ENCODE measurements around the gene MRPS23. TPM values are rescaled to one million over a fixed set of nuclear protein-coding genes. Genes with fewer than 3 reads are reported as not detected.

Gene MRPS23
- total and polyA plus RNA-seq, 2 of the 13 experiments (the other 11 are each of a cell fraction or from before 2014, with no cell fraction given), result 63.2 to 181 TPM

DNA sequence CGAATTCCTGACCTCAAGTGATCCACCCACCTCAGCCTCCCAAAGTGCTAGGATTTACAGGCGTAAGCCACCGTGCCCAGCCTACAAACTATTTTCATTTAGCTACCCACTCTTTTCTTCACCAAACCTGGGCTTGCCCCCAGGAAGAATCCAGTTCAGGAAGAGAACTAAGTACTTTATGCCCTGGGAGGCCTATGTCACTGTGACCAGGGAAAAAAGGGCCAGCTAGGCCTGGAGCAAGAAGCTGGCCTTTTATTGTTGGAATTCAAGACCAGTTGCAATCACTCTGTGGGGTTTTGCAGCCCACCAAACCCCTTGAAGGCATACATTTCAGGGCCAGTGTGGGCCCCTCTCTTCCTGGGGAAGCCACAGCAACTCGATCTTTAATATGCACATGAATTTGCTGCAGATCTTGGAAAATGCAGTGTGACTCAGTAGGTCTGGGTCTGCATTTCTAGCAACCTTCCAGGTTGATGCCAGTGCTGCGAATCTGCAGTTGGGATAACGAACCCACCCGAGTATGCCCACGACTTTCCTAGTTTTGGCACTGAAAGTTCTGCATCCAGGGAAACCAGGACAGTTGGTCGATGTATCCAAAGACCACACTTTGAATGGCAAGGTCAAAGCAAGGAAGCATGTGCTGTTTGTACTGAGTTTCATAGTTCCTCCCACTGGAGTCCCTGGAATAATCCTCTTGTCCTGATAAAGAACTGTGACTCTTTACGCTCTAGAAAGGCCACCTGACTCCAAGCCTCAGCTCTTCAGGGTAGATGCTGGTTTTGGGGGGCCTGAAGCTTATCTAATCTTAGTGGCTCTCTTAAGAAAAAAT is 7.2 kb upstream of the MRPS23 start (continued):
- TF ChIP-seq, protein P1, sequence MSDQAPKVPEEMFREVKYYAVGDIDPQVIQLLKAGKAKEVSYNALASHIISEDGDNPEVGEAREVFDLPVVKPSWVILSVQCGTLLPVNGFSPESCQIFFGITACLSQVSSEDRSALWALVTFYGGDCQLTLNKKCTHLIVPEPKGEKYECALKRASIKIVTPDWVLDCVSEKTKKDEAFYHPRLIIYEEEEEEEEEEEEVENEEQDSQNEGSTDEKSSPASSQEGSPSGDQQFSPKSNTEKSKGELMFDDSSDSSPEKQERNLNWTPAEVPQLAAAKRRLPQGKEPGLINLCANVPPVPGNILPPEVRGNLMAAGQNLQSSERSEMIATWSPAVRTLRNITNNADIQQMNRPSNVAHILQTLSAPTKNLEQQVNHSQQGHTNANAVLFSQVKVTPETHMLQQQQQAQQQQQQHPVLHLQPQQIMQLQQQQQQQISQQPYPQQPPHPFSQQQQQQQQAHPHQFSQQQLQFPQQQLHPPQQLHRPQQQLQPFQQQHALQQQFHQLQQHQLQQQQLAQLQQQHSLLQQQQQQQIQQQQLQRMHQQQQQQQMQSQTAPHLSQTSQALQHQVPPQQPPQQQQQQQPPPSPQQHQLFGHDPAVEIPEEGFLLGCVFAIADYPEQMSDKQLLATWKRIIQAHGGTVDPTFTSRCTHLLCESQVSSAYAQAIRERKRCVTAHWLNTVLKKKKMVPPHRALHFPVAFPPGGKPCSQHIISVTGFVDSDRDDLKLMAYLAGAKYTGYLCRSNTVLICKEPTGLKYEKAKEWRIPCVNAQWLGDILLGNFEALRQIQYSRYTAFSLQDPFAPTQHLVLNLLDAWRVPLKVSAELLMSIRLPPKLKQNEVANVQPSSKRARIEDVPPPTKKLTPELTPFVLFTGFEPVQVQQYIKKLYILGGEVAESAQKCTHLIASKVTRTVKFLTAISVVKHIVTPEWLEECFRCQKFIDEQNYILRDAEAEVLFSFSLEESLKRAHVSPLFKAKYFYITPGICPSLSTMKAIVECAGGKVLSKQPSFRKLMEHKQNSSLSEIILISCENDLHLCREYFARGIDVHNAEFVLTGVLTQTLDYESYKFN (CRISPR knock-in tag; conservative IDR thresholded peaks at IDR 0.05), result peak; percentile 80
- TF ChIP-seq ZSCAN21 (CRISPR knock-in tag; IDR thresholded peaks at IDR 0.05; ENCODE audit: borderline replicate concordance) (no peak), ZNF101 (CRISPR knock-in tag; IDR thresholded peaks at IDR 0.05; ENCODE audit: borderline replicate concordance, low read depth) (no peak), SYNCRIP (IDR thresholded peaks at IDR 0.05; ENCODE audit: insufficient read depth, low read depth, low read length) (no peak), PLRG1 (conservative IDR thresholded peaks at IDR 0.05) (no peak), ZNF33B (CRISPR knock-in tag; IDR thresholded peaks at IDR 0.05) (no peak), GABPA (IDR thresholded peaks at IDR 0.05; ENCODE audit: low read depth, low read length) (no peak), GABPA (CRISPR knock-in tag; IDR thresholded peaks at IDR 0.05; ENCODE audit: low read depth) (no peak), DRAP1 (CRISPR knock-in tag; IDR thresholded peaks at IDR 0.05) (0 out of 2 replicates have a peak, but pooled peaks have one; percentile 18), ZNF546 (CRISPR knock-in tag; conservative IDR thresholded peaks at IDR 0.05) (no peak), KDM1A (CRISPR knock-in tag; IDR thresholded peaks at IDR 0.05) (no peak), CERS6 (CRISPR knock-in tag; IDR thresholded peaks at IDR 0.05) (no peak), ZSCAN12 (CRISPR knock-in tag; IDR thresholded peaks at IDR 0.05) (no peak), ONECUT2 (CRISPR knock-in tag; IDR thresholded peaks at IDR 0.05) (no peak), HCFC1 (IDR thresholded peaks at IDR 0.05; ENCODE audit: low read depth, low read length) (no peak), ZNF598 (CRISPR knock-in tag; IDR thresholded peaks at IDR 0.05; ENCODE audit: borderline replicate concordance) (no peak), ZNF879 (CRISPR knock-in tag; IDR thresholded peaks at IDR 0.05) (no peak), U2AF1 (optimal IDR thresholded peaks at IDR 0.05; ENCODE audit: low read depth, low read length) (no peak), ZNF564 (CRISPR knock-in tag; IDR thresholded peaks at IDR 0.05) (no peak), ZNF616 (CRISPR knock-in tag; IDR thresholded peaks at IDR 0.05; ENCODE audit: low read depth) (no peak), ZNF207 (IDR thresholded peaks at IDR 0.05; ENCODE audit: borderline replicate concordance) (no peak), ZNF639 (CRISPR knock-in tag; conservative IDR thresholded peaks at IDR 0.05) (no peak), ZNF205 (CRISPR knock-in tag; IDR thresholded peaks at IDR 0.05) (no peak)
- TF ChIP-seq, protein P2, sequence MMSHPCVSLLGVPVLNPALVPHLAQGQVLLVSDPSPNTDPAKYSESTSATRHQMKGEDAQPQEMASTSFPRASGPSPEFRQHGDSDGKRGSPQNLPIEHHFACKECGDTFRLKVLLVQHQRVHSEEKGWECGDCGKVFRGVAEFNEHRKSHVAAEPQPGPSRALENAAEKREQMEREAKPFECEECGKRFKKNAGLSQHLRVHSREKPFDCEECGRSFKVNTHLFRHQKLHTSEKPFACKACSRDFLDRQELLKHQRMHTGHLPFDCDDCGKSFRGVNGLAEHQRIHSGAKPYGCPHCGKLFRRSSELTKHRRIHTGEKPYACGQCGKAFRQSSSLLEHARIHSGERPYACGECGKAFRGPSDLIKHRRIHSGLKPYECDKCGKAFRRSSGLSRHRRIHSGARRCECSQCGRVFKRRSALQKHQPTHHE (CRISPR knock-in tag; IDR thresholded peaks at IDR 0.05; ENCODE audit: borderline replicate concordance), result no peak

All from HepG2 (cell line).